IgD-negative memory B cell (primary cell): ENCODE results near the gene SLC35D1. TPM values are rescaled to one million over a fixed set of nuclear protein-coding genes. Genes with fewer than 3 reads are reported as not detected.
"Not testable (repeated sequence)": the region's sequence is repeated elsewhere in the genome, so short reads cannot be mapped to it uniquely, and the experiment has no call there.

Experiments
- H3K27ac Mint-ChIP-seq, 3 donors: one replicate each; pipeline ENCODE4 v1.8.0; 2020 to 2022; ENCODE audit warnings: mild to moderate bottlenecking in 3 of 3, mixed read lengths in 3 of 3, moderate library complexity in 1 of 3
- H3K27me3 Mint-ChIP-seq: one replicate; pipeline ENCODE4 v1.8.0; 2021; ENCODE audit warnings: mixed read lengths
- H3K36me3 Mint-ChIP-seq: one replicate; pipeline ENCODE4 v1.8.0; 2020; ENCODE audit warnings: mild to moderate bottlenecking, mixed read lengths
- H3K4me1 Mint-ChIP-seq, 3 donors: one replicate each; pipeline ENCODE4 v1.8.0; 2020 to 2022; ENCODE audit warnings: mixed read lengths in 3 of 3, mild to moderate bottlenecking in 1 of 3
- H3K4me3 Mint-ChIP-seq, 4 donors: one replicate each; pipeline ENCODE4 v1.8.0; 2020 to 2022; ENCODE audit warnings: mild to moderate bottlenecking in 4 of 4, mixed read lengths in 4 of 4, moderate library complexity in 3 of 4
- H3K9me3 Mint-ChIP-seq, 3 donors: one replicate each; pipeline ENCODE4 v1.8.0; 2020 to 2021; ENCODE audit warnings: mixed read lengths in 3 of 3, mild to moderate bottlenecking in 1 of 3
- polyA plus RNA-seq: library from polyadenylated mRNA; unstranded; fragments of 300-500 nt; fragmentation: Illumina TruSeq; gene quantifications from one replicate; pipeline ENCODE4 v1.2.3, GENCODE V29; 2021

Gene SLC35D1
- polyA plus RNA-seq, 1 donor from 2014 or later = 3.2 TPM

GRCh38 chr1:66984491-66984890, 69.5 kb downstream of the SLC35D1 start:
- Mint-ChIP-seq H3K4me3 (no peak overlapping the region), H3K4me1 (peaks cover 7 to 18% (median 16%) of the 10 kb centered on the region in 3 donors), H3K27ac (peak overlapping the region in 2 of 3 donors; percentile 36 to 50), H3K27me3 (no peaks in the 10 kb centered on the region), H3K36me3 (peaks cover 4% of the 10 kb centered on the region), H3K9me3 (no peaks in the 10 kb centered on the region)

GRCh38 chr1:66982561-66983260, 71.2 kb downstream of the SLC35D1 start:
- Mint-ChIP-seq H3K27me3 (no peaks in the 10 kb centered on the region), H3K36me3 (peaks cover 3% of the 10 kb centered on the region), H3K4me1 (peaks cover 7 to 18% (median 16%) of the 10 kb centered on the region in 3 donors), H3K27ac (peak overlapping the region in 1 of 3 donors; percentile 67), H3K4me3 (no peak overlapping the region), H3K9me3 (no peaks in the 10 kb centered on the region)

- peak overlapping the region; percentile 8 to 67 (median 44) for H3K27ac Mint-ChIP-seq
- peaks cover 3% of the 10 kb centered on the region for H3K36me3 Mint-ChIP-seq
- no peaks in the 10 kb centered on the region for H3K9me3 Mint-ChIP-seq
Measured at GRCh38 chr1:66981679-66982078, 72.3 kb downstream of the SLC35D1 start.

GRCh38 chr1:66980745-66981367, 73.1 kb downstream of the SLC35D1 start:
- Mint-ChIP-seq H3K9me3 (no peaks in the 10 kb centered on the region), H3K4me3 (no peak overlapping the region)

More at GRCh38 chr1:66981679-66982078, 72.3 kb downstream of the SLC35D1 start:
- H3K27me3 Mint-ChIP-seq = no peaks in the 10 kb centered on the region
- peaks cover 7 to 18% (median 16%) of the 10 kb centered on the region in 3 donors for H3K4me1 Mint-ChIP-seq
- H3K4me3 Mint-ChIP-seq = no peak overlapping the region

GRCh38 chr1:66979621-66980020, 74.3 kb downstream of the SLC35D1 start:
- H3K27me3 Mint-ChIP-seq, H3K4me3 Mint-ChIP-seq, H3K36me3 Mint-ChIP-seq, H3K9me3 Mint-ChIP-seq, H3K27ac Mint-ChIP-seq: not testable (repeated sequence)
- H3K4me1 Mint-ChIP-seq = peaks cover 7 to 17% (median 16%) of the 10 kb centered on the region in 3 donors

More at GRCh38 chr1:66980745-66981367, 73.1 kb downstream of the SLC35D1 start:
- Mint-ChIP-seq H3K36me3 (peaks cover 3% of the 10 kb centered on the region), H3K27me3 (no peaks in the 10 kb centered on the region), H3K27ac (peak overlapping the region in 2 of 3 donors; percentile 8 to 44), H3K4me1 (peaks cover 7 to 18% (median 16%) of the 10 kb centered on the region in 3 donors)

- Mint-ChIP-seq H3K4me1 (peaks cover 0 to 12% (median 8%) of the 10 kb centered on the region in 3 donors), H3K27me3 (no peaks in the 10 kb centered on the region), H3K4me3 (no peak overlapping the region), H3K27ac (no peak overlapping the region), H3K36me3 (peaks cover 2% of the 10 kb centered on the region), H3K9me3 (no peaks in the 10 kb centered on the region)
Measured at GRCh38 chr1:66978201-66978600, 75.7 kb downstream of the SLC35D1 start.

DNA sequence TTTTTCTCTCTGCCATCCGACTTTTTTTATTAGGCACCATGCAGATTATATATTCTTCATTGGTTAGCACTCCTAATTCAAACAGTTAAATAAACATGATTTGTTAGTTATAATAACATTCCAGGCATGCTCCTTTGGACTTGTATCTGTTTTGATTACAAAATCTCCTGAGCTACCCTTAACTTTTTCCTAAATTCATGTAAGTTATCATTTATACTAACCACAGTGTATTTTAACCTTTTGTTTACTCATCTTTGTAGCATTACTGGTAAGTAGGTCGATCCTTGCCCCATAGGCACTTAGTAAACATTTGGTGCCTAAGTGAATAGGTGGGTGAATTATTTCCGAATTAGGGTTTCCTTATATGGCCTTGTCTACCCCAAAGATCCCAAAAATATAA, 85.4 kb downstream of the SLC35D1 start:
- Mint-ChIP-seq H3K36me3 (peaks cover 13% of the 10 kb centered on the region), H3K4me1 (no peaks in the 10 kb centered on the region), H3K27ac (no peak overlapping the region)

DNA sequence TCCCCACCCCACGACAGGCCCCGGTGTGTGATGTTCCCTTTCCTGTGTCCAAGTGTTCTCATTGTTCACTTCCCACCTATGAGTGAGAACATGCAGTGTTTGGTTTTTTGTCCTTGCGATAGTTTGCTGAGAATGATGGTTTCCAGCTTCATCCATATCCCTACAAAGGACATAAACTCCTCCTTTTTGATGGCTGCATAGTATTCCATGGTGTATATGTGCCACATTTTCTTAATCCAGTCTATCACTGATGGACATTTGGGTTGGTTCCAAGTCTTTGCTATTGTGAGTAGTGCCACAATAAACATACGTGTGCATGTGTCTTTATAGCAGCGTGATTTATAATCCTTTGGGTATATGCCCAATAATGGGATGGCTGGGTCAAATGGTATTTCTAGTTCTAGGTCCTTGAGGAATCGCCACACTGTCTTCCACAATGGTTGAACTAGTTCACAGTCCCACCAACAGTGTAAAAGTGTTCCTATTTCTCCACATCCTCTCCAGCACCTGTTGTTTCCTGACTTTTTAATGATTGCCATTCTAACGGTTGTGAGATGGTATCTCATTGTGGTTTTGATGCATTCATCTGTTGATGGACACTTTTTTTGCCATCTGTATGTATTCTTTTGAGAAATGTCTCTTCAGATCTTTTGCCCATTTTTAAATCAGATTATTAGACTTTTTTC, 87.6 kb downstream of the SLC35D1 start:
- not testable (repeated sequence) for H3K27me3 Mint-ChIP-seq, H3K4me1 Mint-ChIP-seq, H3K27ac Mint-ChIP-seq, H3K9me3 Mint-ChIP-seq, H3K4me3 Mint-ChIP-seq
- H3K36me3 Mint-ChIP-seq = peaks cover 13% of the 10 kb centered on the region

More for the DNA sequence above, 85.4 kb downstream of the SLC35D1 start:
- Mint-ChIP-seq H3K27me3 (no peaks in the 10 kb centered on the region), H3K4me3 (no peak overlapping the region), H3K9me3 (peaks cover 1 to 6% (median 4%) of the 10 kb centered on the region in 3 donors)

DNA sequence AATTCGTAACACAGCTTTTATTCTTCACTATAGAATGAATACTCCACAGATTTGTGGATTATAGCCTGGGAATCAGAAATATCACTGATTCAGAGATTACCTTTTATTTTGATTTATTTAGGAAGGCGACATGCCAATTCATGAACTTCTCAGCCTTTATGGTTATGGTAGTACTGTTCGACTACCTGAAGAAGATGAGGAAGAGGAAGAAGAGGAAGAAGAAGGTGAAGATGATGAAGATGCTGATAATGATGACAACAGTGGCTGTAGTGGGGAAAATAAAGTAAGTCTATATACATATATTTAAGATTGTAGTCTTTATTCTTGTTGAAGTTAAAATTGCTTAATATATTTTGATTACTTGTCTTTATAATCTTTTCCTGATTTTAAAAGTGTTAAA, 96.0 kb downstream of the SLC35D1 start:
- H3K4me3 Mint-ChIP-seq = no peak overlapping the region
- no peaks in the 10 kb centered on the region for H3K27me3 Mint-ChIP-seq
- peaks cover 11 to 22% (median 14%) of the 10 kb centered on the region in 3 donors for H3K4me1 Mint-ChIP-seq
- H3K36me3 Mint-ChIP-seq = peaks cover 5% of the 10 kb centered on the region
- no peak overlapping the region for H3K27ac Mint-ChIP-seq
- H3K9me3 Mint-ChIP-seq = no peaks in the 10 kb centered on the region

DNA sequence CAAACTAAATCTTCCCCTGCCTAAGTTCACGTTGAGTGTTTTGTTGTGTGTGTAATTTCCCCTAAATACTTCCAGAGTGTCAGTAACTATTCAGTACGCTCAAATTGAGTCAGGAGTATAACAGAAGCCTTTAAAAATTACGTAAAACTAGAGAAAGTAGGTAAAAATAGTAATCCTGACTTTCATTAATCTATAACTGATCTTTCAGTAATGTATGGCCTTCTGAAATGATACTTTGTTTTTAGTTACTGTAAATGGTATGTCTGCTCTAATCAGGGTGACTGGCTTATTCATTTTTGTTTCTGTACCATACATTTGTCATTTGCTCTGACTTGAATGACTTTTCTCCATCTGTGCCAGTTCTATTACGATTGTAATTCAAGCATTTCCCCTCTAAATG, 99.7 kb downstream of the SLC35D1 start:
- no peak overlapping the region for H3K4me3 Mint-ChIP-seq
- H3K36me3 Mint-ChIP-seq = peaks cover 3% of the 10 kb centered on the region
- H3K4me1 Mint-ChIP-seq = peaks cover 10 to 19% (median 13%) of the 10 kb centered on the region in 3 donors
- no peaks in the 10 kb centered on the region for H3K9me3 Mint-ChIP-seq
- peak overlapping the region in 1 of 3 donors; percentile 33 for H3K27ac Mint-ChIP-seq
- H3K27me3 Mint-ChIP-seq = no peaks in the 10 kb centered on the region

- H3K4me3 Mint-ChIP-seq = no peak overlapping the region
- peaks cover 12 to 18% (median 14%) of the 10 kb centered on the region in 3 donors for H3K4me1 Mint-ChIP-seq
- H3K27me3 Mint-ChIP-seq = no peaks in the 10 kb centered on the region
- no peaks in the 10 kb centered on the region for H3K9me3 Mint-ChIP-seq
- H3K36me3 Mint-ChIP-seq = peaks cover 3% of the 10 kb centered on the region
- no peak overlapping the region for H3K27ac Mint-ChIP-seq
Measured at GRCh38 chr1:66951513-66951912, 102.4 kb downstream of the SLC35D1 start.

Other genes with a start within 250 kb of the SLC35D1 start
- 0.48 TPM for gene DNAI4, start 129.3 kb downstream of the SLC35D1 start, polyA plus RNA-seq
- gene MIER1, start 129.2 kb downstream of the SLC35D1 start, polyA plus RNA-seq = 34.6 TPM
- not detected for gene C1orf141, start 80.8 kb upstream of the SLC35D1 start, polyA plus RNA-seq
- gene IL23R, start 112.3 kb upstream of the SLC35D1 start, polyA plus RNA-seq = not detected